ENCODE measurements around the gene CRIP1.

Gene CRIP1

GRCh38 chr14:105519946-105520698 is 33.4 kb downstream of the CRIP1 start:
- no peak for DNase-seq

GRCh38 chr14:105525326-105525725 is 38.6 kb downstream of the CRIP1 start:
- DNase-seq, result no peak

GRCh38 chr14:105525861-105526775 is 39.4 kb downstream of the CRIP1 start, which contains the start of gene TMEM121:
Gene TMEM121 (plus strand): TSS chr14:105526583. CDS start chr14:105528835, 2,252 bp downstream.
- DNase-seq, result peak; percentile 25

- DNase-seq, result no peak
These were observed 40.2 kb downstream of the CRIP1 start for GRCh38 chr14:105526776-105527380.

GRCh38 chr14:105527381-105527825 is 40.7 kb downstream of the CRIP1 start:
- DNase-seq, result no peak

GRCh38 chr14:105527826-105528585 is 41.3 kb downstream of the CRIP1 start:
- DNase-seq, result peak; percentile 80

- peak; percentile 66 for DNase-seq
These were observed 42.1 kb downstream of the CRIP1 start for GRCh38 chr14:105528586-105529318.

- no peak for DNase-seq
These were observed 42.6 kb downstream of the CRIP1 start for GRCh38 chr14:105529319-105529568.

GRCh38 chr14:105529569-105530284 is 43.0 kb downstream of the CRIP1 start:
- peak; percentile 49 for DNase-seq

GRCh38 chr14:105530285-105531087 is 43.8 kb downstream of the CRIP1 start:
- no peak for DNase-seq

GRCh38 chr14:105531088-105531893 is 44.6 kb downstream of the CRIP1 start:
- no peak for DNase-seq

- no peak for DNase-seq
These were observed 45.4 kb downstream of the CRIP1 start for GRCh38 chr14:105531894-105532623.

- DNase-seq, result no peak
These were observed 46.1 kb downstream of the CRIP1 start for GRCh38 chr14:105532735-105533141.

GRCh38 chr14:105533391-105533790 is 46.7 kb downstream of the CRIP1 start:
- no peak for DNase-seq

- DNase-seq, result no peak
These were observed 47.3 kb downstream of the CRIP1 start for GRCh38 chr14:105533811-105534498.

GRCh38 chr14:105534586-105534985 is 47.9 kb downstream of the CRIP1 start:
- DNase-seq, result no peak

- DNase-seq, result no peak
These were observed 49.4 kb downstream of the CRIP1 start for GRCh38 chr14:105536051-105536450.

All from stimulated activated CD4-positive, alpha-beta T cell treated with anti-CD3 and anti-CD28 coated beads, Interleukin-1b, Interleukin-23, amount 100 ng/mL, for 48 hours (primary cell).